DMS114 treated with DMSO at 0.1 percent for 48 hours (cell line): Measurements from ENCODE around the gene PNMT.

Experiments
- DNase-seq: peaks from one replicate; lab custom pipeline; 2025; ENCODE audit not compliant: unreplicated experiment; lab: John Stamatoyannopoulos, UW

PNMT gene

DNA sequence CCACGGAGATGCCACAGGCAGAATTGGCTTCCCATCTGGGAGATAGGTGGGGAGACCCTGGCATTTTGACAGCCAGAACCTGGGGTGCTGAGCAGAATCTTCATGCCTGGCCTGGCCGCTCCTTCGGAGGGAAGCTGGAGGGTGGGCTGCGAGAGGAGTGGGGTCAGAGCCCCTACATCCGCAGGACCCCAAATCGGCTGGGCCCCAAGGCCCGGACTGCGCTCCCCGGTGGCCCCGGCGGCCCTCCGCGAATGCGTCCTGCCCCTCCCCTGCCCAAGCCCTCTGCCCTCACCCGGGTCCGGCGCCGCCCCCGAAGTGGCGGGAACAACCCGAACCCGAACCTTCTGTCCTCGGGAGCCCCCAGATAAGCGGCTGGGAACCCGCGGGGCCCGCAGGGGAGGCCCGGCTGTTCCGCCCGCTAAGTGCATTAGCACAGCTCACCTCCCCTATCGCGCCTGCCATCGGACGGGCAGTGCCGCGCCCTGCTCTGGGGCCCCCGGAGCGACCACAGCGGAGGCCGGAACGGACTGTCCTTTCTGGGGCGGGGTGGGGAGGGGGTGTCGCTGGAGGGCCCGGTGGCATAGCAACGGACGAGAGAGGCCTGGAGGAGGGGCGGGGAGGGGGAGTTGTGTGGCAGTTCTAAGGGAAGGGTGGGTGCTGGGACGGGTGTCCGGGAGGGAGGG, 850 bp upstream of the PNMT start:
- DNase-seq = no peak

DNA sequence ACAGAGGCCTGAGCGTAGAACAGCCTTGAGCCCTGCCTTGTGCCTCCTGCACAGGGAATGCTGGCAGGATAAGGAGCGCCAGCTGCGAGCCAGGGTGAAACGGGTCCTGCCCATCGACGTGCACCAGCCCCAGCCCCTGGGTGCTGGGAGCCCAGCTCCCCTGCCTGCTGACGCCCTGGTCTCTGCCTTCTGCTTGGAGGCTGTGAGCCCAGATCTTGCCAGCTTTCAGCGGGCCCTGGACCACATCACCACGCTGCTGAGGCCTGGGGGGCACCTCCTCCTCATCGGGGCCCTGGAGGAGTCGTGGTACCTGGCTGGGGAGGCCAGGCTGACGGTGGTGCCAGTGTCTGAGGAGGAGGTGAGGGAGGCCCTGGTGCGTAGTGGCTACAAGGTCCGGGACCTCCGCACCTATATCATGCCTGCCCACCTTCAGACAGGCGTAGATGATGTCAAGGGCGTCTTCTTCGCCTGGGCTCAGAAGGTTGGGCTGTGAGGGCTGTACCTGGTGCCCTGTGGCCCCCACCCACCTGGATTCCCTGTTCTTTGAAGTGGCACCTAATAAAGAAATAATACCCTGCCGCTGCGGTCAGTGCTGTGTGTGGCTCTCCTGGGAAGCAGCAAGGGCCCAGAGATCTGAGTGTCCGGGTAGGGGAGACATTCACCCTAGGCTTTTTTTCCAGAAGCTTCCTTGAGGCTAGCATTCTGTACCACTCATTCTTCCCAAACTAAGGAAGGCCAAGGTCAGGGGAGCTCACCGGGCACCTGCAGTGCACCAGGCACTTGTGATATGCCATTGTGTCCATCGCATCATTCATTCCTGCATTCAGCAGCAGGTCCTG, 1.9 kb downstream of the PNMT start:
- DNase-seq = no peak

DNA sequence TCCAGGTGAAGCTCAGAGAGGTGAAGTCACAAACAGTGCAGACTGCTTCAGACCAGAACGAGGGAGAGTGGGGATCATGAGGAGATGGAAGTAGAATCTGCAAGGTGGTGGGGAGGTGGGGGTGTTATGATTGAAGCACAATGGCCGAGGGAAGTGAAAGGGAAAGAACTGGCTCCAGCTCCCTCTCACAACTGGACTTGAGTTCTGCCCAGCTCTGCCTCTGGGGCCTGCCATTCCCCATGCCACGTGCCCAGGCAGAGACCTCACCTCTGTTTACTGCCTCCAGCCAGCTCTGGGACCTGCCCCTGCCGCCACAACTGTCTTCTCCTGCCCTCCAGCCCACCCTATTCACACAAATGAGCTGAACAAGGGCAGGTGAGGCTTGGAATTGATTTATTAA, 2.5 kb downstream of the PNMT start:
- no peak for DNase-seq

DNA sequence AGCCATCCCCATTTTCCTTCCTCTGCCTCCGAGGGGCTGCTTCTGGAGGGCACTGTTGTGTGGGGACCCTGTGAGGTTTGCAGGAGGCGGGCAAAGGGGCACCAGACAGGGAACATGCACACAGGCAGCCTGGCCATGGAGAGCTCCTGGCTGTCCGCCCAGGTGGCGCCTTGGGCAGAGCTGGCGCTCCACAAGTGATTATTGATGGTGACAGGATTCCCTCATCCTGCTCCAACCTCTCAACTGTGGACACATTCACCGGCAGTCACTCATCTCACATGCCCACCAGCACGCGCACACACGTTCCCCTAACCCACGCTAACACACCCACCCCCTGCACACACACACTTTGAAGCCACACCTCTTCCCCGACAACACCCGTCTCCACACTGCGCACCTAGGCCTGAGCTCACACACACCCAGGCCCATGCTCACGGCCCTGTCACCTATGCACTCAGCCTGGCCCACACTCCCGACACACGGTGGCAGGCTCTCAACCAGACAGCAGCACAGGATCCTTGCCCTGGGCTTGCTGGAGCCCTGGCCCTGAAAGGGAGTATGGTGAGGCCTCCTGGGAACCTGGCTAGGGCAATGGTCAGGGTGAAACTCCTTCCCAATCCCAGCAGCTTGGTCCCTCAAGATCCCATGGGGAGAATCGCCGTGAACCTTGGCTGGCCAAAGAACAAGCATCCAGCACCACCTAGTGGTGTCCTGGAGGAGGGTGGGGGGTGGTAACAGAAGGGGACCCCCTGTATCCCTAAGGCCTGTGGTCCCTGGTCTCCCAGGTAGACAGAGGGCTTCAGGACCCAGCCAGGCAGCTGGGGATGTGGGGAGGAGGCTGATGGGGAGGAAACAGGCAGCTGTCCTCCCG, 3.6 kb downstream of the PNMT start:
- peak; percentile 18 for DNase-seq

DNA sequence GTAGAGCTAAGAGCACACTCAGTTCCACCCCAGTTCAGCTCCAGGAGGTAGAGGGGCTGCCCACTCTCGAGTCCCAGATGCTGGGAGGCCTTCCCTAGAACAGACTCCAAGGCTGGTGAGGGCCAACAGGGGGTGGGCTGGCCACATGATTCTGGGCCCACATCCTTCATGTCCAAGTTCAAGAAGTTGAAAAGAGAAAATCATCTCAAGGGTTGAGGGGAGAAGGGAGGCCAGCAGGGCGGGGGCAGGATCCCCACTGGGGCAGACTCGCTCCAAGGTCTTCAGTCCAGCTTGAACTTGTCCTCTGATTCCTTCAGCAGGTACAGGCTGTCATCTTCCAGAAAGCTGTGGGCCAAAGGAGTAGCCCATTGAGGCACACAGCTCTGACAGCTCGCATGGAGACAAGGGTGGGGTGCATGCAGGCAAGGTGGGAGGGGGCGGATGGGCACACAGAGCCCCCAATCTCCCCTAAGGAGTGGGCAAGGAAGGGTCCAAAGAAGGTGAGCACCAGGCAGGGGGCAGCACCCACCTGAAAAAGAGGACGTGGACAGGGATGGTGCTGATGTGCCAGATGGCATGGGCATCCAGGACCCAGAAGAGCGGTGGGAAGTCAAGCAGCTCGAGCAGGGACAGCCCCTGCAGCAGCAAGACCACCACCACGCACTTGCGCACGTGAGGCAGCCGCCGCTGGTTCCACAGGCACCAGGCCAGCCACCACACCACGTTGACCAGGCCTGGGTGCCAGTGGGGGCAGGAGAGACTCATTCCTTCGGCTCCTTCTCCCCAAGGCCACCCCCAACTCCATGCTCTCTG, 4.5 kb downstream of the PNMT start:
- DNase-seq = no peak

DNA sequence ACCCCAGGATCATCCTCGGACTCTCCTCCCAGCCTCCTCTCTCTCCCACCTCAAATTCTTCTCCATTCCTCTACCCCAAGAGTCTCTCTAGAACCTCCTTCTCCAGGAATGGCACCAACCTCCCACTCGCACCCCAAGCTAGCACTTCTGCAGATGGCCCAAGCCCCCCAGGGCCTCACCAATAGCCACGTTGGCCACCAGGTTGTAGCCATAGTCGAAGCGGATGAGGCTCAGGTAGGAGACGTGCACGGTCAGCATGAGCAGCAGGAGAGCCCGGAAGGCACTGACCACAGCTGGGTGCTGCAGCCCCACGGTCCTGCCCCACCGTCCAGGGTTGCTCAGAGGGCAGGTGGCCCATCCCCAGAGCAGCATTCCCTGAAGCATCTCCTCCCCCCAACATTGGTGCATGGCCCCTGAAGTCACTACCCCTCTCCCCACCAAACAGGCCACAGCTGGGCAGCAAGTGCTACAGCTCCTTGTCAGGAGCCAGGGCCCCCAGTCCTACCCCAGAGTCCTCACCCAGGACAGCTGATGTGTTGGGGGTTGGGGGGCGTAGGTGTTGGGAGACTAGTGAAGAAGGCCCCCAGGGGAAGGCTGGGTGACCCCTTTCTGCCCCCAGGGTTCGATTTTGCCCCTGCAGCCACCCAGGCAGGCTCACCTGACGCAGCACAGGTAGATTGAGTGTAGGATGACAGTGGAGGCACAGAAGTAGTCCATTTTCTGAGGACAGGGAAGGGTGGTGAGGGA, 5.3 kb downstream of the PNMT start:
- DNase-seq = no peak

DNA sequence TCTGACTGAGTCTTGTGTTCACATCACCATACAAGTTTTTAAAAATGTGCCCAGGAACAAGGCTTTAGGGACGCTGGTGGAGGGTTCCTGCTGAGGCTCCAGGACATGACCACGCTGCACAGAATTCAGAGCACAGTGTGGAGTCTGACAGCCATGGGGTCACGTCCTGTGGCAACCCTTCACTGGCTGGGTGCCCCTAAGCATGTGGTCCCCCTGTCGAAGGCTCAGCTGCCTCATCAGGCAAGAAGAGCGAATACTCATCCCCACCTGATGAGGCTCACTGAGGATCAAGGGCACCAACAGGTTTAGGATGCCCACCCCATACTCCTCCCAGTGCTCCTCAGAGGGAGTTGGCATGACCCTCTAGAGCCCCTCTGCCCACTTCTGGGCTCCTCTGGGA, 5.9 kb downstream of the PNMT start:
- no peak for DNase-seq

DNA sequence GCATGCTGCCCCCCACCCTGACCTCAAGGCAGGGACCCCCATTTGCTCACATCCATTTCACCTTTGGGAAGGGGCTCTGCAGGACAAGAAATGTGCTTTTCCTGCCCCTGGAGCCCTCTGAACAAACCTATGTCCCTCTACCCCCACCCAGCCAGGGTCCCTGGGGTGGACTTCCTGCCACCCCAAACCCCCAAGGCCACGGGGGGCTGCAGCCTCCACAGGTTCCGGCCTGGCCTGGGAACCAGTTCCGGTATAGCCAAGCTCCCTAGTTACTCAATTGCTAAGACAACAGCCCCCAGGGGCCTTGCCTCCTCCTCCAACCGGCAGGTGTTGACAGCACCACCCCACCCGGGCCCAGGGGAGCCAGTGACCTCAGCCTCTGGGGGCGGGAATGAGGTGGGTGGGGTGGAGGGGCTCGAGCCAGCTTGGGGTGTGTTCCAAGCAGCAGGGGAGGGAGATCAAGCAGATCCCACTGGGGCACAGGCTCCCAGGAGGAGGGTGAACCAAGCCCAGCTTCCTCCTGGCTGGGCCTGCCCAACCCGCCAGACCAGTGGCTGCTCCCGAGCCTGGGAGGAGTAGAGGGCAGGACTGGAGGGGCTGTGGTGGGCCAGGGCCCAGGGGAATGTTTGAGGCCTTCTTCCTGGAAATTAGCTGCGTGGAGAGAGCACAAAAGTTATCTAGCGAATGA, 6.6 kb downstream of the PNMT start:
- DNase-seq = no peak

DNA sequence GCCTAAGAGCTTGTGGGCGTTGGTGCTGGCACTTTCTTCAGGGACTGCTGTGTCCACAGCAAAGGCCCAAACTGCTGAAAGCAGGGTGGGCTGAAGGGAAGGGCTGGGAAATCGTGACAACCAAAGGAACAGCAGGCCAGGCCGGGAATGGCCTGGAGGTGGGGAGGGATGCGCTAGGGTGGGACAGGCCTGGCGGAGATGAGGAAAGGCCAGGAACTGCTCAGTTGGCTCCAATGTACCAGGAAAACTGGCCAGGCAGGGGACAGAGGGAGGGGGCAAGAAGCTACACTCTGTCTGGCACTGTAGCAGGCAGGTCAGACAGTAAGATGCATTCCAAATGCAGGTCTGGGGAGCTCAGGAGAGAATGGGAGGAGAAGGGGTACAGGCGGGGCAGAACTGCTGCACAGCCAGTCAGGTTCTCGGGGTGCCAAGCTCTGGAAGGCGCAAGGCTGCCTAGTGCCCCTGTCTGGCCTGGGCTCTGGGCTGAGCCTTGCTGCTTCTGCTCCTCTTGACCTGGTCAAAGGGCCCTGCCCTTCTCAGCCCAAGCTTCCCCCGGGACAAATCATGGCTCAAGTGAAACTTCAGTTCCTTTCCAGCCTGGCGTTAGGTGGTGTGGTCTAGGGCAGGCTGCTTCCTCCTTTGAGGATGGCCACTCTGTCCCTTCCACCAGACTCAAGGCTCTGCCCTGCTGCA, 7.3 kb downstream of the PNMT start:
- DNase-seq = no peak

DNA sequence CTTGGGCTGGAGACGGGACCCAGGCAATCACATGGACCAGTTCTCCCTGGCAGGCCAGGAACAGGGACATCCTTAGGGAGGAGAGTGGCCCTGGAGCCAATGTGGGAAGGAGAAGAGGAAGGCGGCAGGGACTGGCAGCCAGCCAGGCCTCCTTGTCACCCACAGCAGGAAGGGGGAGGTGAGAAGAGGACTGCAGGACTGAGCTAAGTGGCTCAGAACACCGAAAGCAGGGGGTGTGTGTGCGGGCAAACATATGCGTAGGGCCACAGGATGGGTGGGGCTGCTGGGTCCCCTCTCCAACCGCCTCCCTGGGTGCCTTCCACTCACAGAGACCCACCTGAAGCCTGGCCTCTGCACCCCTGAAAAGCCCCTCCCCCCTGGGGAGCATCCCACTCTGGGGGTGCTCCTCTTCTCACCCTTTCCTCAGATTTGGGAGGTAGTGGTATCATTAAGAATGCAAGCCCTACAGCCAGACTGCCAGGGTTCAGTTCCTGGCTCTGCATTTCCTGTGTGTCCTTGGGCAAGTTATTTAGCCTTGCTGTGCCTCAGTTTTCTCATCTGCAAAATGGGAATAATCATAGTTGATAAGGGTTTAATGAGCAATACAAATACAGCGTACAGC, 8.1 kb downstream of the PNMT start:
- no peak for DNase-seq

DNA sequence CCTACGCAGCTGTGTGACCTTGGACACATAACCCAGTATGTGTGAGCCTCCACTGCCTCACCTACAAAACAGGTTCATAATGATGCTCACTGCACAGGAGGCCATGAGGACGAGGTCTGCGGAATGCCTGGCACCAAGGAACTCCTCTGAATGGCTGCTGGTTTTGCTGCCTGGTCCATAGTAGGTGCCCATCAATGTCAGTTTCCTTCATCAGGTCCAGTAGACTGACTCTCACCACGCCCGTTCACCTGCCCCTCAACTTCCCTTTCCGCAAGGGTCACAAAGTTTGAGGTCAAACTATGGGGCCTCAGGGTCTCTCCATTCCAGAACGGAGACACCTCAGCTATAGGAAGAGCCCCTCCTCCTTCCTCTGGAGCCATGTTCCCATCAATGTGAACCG, 8.8 kb downstream of the PNMT start:
- DNase-seq = no peak

DNA sequence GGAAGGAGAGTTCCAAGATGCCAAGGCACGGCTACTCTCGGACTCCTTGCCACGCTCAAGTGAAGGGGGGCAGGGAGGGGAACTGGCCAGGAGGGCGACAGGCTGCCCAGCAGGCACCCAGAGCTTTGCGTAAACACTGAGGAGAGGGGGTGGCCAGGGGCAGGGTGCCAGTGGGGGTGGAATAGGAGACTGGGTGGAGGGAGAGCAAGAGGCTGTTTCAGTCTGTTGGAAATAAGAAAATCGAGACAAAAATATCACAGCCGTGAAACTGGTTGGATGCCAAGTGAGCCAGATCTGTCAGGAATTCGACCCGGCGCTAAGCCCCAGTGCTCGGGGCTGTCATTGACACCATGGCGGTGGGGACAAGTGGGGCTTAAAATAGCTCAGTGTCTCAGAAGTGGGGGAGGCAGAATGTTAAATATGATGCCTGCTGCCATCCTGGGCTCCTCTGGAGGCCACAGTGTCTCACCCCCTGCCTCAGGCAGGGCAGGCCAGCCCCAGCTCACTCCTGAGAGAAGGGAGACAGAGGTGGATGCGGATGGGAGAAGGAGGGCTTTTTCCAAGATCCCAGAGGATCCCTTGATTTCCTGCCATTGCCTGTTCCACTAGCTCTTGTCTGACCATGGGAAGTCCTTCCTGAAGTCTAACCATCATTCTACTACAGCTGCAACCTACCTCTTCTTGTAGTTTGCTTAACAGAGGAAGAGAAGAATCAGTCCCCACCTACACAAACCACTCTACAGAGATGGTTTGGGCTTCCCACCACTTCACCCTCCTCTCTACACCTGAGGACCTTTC, 9.5 kb downstream of the PNMT start:
- no peak for DNase-seq

DNA sequence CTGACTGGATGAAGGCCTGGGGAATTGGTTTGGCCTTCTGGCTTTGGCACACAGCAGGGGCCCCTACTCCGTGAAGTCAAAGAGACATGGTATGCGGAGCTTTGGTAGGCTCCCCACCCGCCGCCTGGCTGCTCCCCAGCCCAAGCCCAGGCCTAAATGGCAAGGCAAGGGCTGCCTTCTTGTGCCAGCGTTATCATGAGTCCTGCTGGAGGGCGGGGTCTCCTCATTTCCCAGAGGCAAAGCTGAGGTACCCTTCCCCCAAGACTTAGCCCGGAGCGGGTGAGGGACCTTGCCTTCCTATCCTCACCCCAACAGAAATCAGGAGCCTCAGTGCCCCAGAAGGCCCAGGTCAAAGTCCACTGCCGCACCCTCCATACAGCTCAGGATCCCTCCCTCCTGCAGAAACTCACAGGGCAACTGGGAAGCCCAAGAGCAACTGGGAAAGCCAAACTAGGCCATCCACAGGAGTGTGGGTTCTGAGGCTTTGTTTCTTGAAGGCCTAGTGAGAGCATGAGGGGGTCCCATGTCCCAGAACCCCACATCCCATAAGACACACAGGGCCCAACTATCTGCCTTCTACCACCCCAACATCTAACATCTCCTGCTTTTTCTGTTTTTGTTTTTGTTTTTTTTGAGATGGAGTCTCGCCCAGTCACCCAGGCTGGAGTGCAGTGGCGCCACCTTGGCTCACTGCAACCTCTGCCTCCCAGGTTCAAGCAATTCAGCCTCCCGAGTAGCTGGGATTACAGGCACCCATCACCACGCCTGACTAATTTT, 10.3 kb downstream of the PNMT start:
- DNase-seq = no peak

DNA sequence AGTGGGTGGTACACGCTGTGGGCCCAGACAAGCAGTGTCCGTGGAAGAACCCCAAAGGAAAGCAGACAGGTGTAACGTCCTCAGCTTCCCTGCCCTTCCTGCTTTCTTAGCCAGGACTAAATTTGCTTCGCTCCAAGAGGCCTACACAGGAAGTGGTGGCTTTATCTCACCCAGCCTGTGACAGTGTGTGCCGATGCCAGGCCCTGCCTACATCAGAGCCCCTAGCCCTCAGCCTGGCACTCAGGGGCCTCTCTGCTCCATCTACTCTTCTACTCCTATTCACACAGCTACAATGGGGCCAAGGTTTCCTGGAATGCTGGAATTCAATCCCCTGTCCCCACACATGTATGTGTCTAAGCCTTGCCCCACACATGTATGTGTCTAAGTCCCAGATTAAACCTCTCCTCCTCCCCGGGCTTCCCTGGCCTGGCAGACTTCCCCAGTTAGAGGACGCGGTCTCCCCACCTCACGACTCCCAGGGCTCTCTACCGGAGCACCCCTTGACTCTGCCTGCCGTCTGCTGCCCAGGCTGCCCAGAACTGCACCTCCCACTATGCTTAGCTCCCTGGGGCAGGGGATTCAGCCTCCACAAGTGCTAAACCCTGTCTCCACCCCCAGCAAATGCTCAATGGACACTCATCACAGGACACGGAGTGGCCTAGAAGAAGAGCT, 11.4 kb downstream of the PNMT start:
- DNase-seq = no peak

DNA sequence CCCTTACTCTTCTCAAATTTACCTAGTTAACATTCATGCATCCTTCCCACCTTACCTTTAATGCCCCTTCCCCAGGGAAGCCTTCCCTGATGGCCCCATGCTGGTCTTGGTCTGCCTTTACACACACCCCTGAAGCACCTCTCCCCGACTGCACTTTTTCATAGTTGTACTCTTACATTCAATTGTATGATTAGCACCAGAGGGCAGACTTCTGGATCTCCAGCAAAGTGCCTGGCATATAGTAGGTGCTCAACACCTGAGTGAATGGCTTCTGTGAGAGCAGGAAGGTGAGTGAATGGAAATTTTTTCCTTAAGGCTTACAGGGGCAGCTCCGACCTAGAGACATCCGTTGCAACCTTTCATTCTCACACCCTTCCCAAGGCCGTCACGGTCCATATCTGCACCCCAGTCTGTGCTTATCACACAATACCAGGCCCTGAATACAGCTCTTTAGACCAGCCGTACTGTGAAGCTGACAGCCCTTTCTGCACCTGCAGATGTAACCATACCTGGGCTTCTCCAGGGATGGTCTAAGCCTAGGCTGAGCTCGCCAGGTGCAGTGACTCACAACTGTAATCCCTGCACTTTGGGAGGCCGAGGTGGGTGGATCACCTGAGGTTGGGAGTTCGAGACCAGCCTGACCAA, 15.2 kb downstream of the PNMT start:
- DNase-seq = no peak
